DOHH2 (cell line): ENCODE data around the gene HK3.

Source experiments
- H3F3A ChIP-seq: fragments of 200-600 bp; sonication (generic), shearing (Covaris generic); 2 replicates; pipeline ENCODE4 v1.6.0; 2016; ENCODE audit warnings: antibody characterized with exemption, mild to moderate bottlenecking; ENCODE audit not compliant: control insufficient read depth, insufficient read depth
- H3K27ac ChIP-seq: fragments of 200-600 bp; sonication (generic); 2 replicates; pipeline ENCODE4 v1.5.1; 2014; ENCODE audit warnings: low read depth, mild to moderate bottlenecking, low read length, moderate library complexity
- H3K27me3 ChIP-seq: fragments of 200-600 bp; sonication (generic); 2 replicates; pipeline ENCODE4 v1.6.1; 2014; ENCODE audit warnings: mild to moderate bottlenecking, low read length, mixed read lengths; ENCODE audit not compliant: control insufficient read depth
- H3K36me3 ChIP-seq: fragments of 200-600 bp; sonication (generic); 2 replicates; pipeline ENCODE4 v1.6.1; 2014; ENCODE audit warnings: mild to moderate bottlenecking, low read length, moderate library complexity, mixed read lengths; ENCODE audit not compliant: control insufficient read depth
- H3K4me1 ChIP-seq: fragments of 200-600 bp; sonication (generic); 2 replicates; pipeline ENCODE4 v1.6.1; 2014; ENCODE audit warnings: mild to moderate bottlenecking, low read length, mixed read lengths; ENCODE audit not compliant: control insufficient read depth
- H3K4me2 ChIP-seq: fragments of 200-600 bp; sonication (generic); 2 replicates; pipeline ENCODE4 v1.6.0; 2014; ENCODE audit warnings: mild to moderate bottlenecking, low read length, moderate library complexity
- H3K4me3 ChIP-seq: fragments of 200-600 bp; sonication (generic); 2 replicates; pipeline ENCODE4 v1.5.1; 2014; ENCODE audit warnings: mild to moderate bottlenecking, low read length, mixed read lengths
- H3K79me2 ChIP-seq: fragments of 200-600 bp; sonication (generic); 2 replicates; pipeline ENCODE4 v1.6.1; 2014; ENCODE audit warnings: mild to moderate bottlenecking, low read length, mixed read lengths; ENCODE audit not compliant: control insufficient read depth
- H3K9me2 ChIP-seq: fragments of 200-600 bp; sonication (generic); replicated peaks from 2 replicates; pipeline ENCODE4 v1.6.1; 2014; ENCODE audit warnings: mild to moderate bottlenecking, low read length, mixed read lengths; ENCODE audit not compliant: control insufficient read depth
- H3K9me3 ChIP-seq: fragments of 200-600 bp; sonication (generic); 2 replicates; pipeline ENCODE4 v1.6.1; 2014; ENCODE audit warnings: antibody characterized with exemption, low read length, mixed read lengths; ENCODE audit not compliant: control insufficient read depth, insufficient read depth
- H4K20me1 ChIP-seq: fragments of 200-600 bp; sonication (generic); 2 replicates; pipeline ENCODE4 v1.6.0; 2014; ENCODE audit warnings: low read depth, mild to moderate bottlenecking, antibody characterized with exemption, low read length, moderate library complexity; ENCODE audit not compliant: control insufficient read depth, insufficient read depth
- EZH2phosphoT487 ChIP-seq: fragments of 200-600 bp; sonication (generic); IDR thresholded peaks from 2 replicates; pipeline ENCODE4 v1.6.1; 2017; ENCODE audit warnings: borderline replicate concordance, mild to moderate bottlenecking, antibody characterized with exemption, low read length, moderate library complexity, mixed read lengths
- TF ChIP-seq, protein P1 (sequence below): fragments of 200-600 bp; sonication (generic); IDR thresholded peaks from one replicate; pipeline ENCODE4 v1.5.1; 2014; ENCODE audit warnings: antibody characterized with exemption, mild to moderate bottlenecking, low read depth, low read length; ENCODE audit not compliant: poor library complexity, severe bottlenecking

HK3 gene

DNA sequence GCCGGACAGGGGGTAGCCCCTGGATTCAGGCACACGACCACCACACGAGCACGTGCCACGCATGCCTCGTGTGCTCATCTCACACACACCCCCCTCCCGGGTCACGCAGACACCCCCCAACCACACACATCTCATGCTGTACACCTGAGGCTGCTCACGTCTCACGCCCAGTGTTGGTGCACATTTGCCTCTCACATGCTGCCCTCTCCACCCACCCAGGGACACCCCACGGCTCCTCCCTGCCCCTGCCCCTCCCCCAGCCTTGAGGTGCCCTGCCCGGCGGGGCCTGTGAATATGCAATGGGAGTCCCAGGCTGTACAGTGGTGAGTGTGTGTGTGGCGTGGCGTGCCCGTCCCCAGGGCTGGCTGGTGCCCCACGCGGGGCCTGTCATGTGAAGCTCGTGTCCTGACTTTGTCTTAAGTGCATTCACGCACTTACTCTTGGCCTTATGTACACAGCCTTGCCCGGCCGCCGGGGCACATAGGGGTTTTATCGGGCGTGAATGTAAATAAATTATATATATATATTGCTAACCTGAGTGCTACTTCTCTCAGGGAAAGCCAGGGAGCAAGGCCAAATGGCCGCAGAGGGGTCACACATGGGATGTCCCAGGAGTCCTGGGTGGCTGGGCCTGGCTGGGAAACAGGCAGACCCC is 18.7 kb downstream of the HK3 start:
- Histone ChIP-seq H3K9me3 (no peaks in the 10 kb centered on the region), H3K4me2 (no peak overlapping the region), H4K20me1 (no peaks in the 10 kb centered on the region), H3K79me2 (no peaks in the 10 kb centered on the region), H3K36me3 (no peaks in the 10 kb centered on the region), H3K4me3 (no peak overlapping the region), H3K27me3 (0 out of 2 replicates have a peak, but pooled peaks cover 2% of the 10 kb centered on the region), H3K4me1 (no peaks in the 10 kb centered on the region), H3F3A (no peaks in the 10 kb centered on the region), H3K9me2 (no peaks in the 10 kb centered on the region), H3K27ac (no peak overlapping the region)
- no peak for TF ChIP-seq EZH2phosphoT487
- TF ChIP-seq, protein P1, sequence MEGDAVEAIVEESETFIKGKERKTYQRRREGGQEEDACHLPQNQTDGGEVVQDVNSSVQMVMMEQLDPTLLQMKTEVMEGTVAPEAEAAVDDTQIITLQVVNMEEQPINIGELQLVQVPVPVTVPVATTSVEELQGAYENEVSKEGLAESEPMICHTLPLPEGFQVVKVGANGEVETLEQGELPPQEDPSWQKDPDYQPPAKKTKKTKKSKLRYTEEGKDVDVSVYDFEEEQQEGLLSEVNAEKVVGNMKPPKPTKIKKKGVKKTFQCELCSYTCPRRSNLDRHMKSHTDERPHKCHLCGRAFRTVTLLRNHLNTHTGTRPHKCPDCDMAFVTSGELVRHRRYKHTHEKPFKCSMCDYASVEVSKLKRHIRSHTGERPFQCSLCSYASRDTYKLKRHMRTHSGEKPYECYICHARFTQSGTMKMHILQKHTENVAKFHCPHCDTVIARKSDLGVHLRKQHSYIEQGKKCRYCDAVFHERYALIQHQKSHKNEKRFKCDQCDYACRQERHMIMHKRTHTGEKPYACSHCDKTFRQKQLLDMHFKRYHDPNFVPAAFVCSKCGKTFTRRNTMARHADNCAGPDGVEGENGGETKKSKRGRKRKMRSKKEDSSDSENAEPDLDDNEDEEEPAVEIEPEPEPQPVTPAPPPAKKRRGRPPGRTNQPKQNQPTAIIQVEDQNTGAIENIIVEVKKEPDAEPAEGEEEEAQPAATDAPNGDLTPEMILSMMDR, result no peak

DNA sequence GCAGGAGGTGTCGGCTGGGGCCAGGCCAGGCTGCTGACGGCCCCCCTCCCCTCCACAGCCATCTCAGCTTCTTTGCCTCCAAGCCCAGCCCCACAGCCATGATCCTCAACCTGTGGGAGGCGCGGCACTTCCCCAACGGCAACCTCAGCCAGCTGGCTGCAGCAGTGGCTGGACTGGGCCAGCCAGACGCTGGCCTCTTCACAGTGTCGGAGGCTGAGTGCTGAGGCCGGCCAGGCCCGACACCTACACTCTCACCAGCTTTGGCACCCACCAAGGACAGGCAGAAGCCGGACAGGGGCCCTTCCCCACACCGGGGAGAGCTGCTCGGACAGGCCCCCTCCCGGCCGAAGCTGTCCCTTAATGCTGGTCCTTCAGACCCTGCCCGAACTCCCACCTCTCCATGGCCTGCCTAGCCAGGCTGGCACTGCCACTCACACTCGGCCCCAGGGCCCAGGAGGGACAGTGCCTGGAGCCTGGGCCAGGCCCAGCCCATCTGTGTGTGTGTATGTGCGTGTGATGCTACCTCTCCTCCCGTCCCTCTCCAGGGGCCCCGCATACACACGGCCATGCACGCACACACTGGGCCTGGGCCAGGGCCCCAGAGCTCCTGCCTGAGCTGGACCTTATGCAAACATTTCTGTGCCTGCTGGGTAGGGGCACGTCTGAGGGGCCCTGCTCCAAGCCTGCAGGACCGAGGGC is 19.3 kb downstream of the HK3 start:
- no peaks in the 10 kb centered on the region for H4K20me1 ChIP-seq
- H3K27me3 ChIP-seq, result peaks cover 2% of the 10 kb centered on the region; the same call in 1 of the 2 replicates

DNA sequence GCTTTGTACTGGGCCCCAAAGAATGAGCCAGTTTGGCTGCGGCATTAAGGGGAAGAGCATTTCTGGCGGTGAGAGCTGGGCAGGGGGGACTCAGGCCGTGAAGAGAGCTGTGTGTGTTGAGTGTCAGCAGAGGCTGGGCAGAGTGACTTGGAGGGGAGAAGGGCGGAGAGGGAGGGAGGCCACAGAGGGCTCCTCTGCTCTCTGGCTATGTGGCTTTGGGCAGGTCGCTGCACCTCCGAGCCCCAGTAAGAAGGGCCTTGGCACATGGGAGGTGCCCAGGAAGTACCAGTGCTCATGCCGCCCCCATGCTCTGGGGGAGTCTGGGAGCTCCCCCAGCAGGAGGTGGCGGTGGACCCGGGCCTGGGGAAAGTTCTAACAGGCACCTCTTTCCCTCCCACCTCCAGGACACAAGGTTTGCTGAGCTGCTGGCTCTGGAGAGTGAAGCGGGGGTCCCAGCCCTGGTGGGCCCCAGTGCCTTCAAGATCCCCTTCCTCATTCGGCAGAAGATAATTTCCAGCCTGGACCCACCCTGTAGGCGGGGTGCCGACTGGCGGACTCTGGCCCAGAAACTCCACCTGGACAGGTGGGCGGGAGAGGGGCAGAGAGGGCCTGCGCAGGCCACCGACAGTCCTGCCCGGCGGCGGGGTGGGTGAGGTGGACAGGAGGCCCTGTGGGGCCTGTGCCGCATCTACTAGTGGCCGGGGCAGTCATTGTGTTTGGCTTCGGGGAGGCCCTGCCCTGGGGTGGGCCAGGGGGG is 20.1 kb downstream of the HK3 start:
- TF ChIP-seq EZH2phosphoT487, result no peak
- TF ChIP-seq, protein P1, result no peak
- Histone ChIP-seq H3K4me3 (no peak overlapping the region), H3K79me2 (no peaks in the 10 kb centered on the region), H3F3A (no peaks in the 10 kb centered on the region), H3K27me3 (peaks cover 7% of the 10 kb centered on the region; the same call in 1 of the 2 replicates), H3K4me1 (no peaks in the 10 kb centered on the region), H4K20me1 (no peaks in the 10 kb centered on the region), H3K9me3 (no peaks in the 10 kb centered on the region), H3K9me2 (no peaks in the 10 kb centered on the region), H3K36me3 (no peaks in the 10 kb centered on the region), H3K27ac (no peak overlapping the region), H3K4me2 (no peak overlapping the region)

More for the DNA sequence above, 19.3 kb downstream of the HK3 start:
- Histone ChIP-seq H3K4me2 (no peak overlapping the region), H3K36me3 (no peaks in the 10 kb centered on the region), H3K9me2 (no peaks in the 10 kb centered on the region), H3K79me2 (no peaks in the 10 kb centered on the region), H3F3A (no peaks in the 10 kb centered on the region), H3K27ac (no peak overlapping the region), H3K9me3 (no peaks in the 10 kb centered on the region), H3K4me3 (no peak overlapping the region), H3K4me1 (no peaks in the 10 kb centered on the region)
- TF ChIP-seq EZH2phosphoT487, result no peak
- TF ChIP-seq, protein P1, result no peak
